ENCODE measurements around the gene ECD. TPM values are rescaled to one million over a fixed set of nuclear protein-coding genes. Genes with fewer than 3 reads are reported as not detected.
"Not testable (repeated sequence)": the region's sequence is repeated elsewhere in the genome, so short reads cannot be mapped to it uniquely, and the experiment has no call there.

The ECD gene
- total RNA-seq, 2 experiments from 2014 or later, result 34.0 to 34.8 TPM

DNA sequence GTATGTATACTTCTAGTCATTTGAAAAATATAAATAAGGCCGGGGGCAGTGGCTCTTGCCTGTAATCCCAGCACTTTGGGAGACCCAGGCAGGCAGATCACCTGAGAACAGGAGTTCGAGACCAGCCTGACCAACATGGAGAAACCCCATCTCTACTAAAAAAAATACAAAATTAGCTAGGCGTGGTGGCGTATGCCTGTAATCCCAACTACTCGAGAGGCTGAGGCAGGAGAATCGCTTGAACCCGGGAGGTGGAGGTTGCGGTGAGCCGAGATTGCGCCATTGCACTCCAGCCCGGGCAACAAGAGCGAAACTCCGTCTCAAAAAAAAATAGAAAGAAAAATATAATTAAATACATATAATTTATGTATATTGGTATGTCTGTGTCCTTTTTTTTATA, 55.8 kb downstream of the ECD start:
- POLR2A ChIA-PET, result interaction anchor here (1.2 kb wide), 1 partner anchor 15 kb away, joined by 4 read pairs; the partner anchor contains the start of gene P4HA1
- CTCF ChIA-PET, result not testable (repeated sequence)

DNA sequence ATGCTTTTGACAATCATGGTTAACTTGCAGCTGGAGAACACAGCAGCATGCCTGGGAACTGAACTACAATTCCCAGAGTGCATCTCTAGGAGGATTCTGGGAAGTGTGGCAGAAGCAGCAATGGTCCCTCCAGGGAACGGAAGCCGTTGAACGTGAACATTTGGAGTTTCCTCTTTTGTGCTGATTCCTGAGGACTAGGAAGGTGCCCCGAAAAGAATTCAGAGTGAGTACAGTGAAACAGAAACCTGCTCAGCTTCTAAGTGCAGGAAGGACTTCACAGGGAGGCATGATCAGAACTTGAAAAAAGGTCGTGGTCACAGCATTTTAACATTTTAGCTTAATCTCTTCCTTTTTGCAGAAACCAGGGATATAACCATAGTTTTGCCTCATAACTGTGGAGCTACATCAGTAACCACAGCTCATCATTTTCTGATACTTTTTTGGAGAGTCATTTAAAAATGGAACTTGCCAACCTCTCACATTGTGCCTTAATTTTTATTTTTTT, 57.4 kb downstream of the ECD start, which contains the start of gene NUDT13:
Gene NUDT13, plus strand, starts transcription at position 111 of the 505 bp plus-strand sequence. CDS start 3,911 bp downstream, outside the sequence.
- ChIA-PET CTCF (interaction anchor here (1.8 kb wide), 1 partner anchor 14 kb away, joined by 4 read pairs; the partner anchor contains the start of gene P4HA1), POLR2A (interaction anchor here (1.1 kb wide), 1 partner anchor 15 kb away, joined by 7 read pairs; no protein-coding TSS in a partner anchor)

DNA sequence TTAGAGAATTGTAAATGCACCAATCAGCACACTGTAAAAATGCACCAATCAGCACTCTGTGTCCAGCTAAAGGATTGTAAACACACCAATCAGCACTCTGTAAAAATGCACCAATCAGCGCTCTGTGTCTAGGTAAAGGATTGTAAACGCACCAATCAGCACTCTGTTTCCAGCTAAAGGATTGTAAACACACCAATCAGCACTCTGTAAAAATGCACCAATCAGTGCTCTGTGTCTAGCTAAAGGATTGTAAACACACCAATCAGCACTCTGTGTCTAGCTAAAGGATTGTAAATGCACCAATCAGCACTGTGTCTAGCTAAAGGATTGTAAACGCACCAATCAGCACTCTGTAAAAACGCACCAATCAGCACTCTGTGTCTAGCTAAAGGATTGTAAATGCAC, 58.6 kb downstream of the ECD start:
- POLR2A ChIA-PET, CTCF ChIA-PET: not testable (repeated sequence)

DNA sequence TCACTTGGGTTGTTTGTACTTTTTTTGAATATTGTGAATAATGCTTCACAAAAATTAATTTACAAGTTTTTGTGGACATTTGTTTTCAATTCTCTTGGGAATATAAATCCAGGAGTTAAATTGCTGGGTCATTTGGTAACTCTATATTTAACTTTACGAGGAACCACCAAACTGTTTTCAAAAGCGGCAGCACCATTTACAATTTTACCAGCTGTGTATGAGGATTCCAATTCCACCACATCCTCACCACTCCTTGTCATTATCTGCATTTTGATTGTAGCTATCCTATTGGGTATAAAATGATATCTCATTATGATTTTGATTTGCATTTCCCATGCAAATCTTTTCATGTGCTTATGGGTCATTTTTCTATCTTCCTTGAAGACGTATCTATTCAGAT, 61.5 kb downstream of the ECD start:
- CTCF ChIA-PET, result no interaction called here

DNA sequence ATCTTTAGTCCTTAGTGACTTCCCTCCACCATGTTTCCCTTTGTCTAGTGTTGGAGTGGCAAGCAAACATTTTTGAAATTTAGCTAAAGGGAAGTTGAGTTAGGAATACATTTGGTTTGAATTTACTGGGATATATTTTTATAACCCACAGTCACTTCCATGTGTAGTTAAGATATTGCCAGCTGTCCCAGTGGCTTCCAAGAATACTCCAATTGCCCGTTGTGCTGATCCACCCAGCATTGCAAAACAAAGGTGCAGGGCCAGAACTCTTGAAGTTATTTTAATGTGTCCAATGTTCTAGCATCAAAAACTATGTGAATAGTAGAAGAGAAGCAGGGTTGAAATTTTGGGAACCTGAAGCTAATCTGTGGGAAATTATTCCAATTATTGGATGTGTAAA, 68.7 kb downstream of the ECD start:
- POLR2A ChIA-PET, result no interaction called here
- CTCF ChIA-PET, result no interaction called here

More for the DNA sequence above, 61.5 kb downstream of the ECD start:
- POLR2A ChIA-PET, result no interaction called here

DNA sequence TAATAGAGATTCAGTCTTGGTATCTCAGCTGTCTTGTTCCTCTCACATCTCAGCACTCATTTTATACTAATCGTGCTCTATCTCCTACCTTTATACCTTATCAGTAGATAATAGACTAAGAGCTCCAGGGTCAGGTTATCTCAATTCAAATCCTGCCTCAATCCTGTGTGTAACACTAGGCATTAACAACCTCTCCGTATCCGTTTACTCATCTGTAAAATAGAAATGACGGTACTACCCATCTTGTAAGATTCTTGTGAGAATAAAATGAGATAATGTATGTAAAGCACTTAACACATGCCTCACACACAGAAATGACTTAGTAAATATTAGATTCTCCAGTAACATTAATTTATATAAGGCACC, 70.5 kb downstream of the ECD start:
- ChIA-PET CTCF (interaction anchor here (0.7 to 1.1 kb wide), 5 partner anchors 13 to 71 kb away, joined by 3 to 4 read pairs (median 4); partner anchors contain the start of genes ECD, FAM149B1 and NUDT13), POLR2A (interaction anchor here (0.6 to 2.5 kb wide), 5 partner anchors 14 to 386 kb away, joined by 3 to 17 read pairs (median 4); partner anchors contain the start of genes ECD and FAM149B1)

DNA sequence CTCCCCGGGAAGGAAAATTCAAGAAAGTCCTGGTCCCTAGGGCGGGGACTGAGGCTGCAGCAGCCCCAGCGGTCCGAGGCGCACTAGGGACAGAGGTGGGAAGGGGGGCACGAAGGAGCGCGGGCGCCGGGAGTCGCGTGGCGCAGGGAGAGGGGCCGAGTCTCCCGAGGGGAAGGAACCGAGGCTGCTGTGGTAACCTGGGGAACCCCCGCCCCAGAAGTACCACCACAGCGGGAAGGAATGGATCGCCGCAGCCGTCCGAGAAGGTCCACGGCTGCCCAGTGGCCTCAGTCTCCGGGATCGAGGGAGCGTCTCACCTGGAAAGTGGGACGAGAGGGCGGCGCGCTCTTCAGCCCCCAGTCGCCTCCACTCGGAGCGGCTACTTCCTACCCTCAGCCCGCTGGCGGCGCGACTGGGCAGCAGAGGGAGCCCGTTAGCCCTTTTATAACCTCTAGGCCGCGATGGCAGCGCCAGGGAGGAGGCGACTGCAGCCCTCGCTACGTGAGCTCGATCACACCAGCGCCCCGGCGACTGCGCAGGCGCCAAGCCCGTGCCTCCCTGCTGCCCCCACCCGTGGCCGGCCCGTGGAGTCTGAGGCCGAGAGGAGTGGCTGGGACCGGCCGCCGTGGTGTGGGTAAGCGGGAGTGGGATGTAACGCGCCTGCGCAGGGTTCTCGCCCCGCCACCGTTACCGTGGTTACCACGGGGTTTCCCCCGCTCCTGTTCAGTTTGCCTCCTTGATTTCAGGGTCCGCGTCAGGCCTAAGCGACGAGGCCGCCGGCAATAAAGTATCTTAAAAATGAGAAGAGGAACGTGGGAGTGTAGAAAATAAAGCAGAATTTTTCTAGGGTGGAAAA, 71.1 kb downstream of the ECD start, which contains the start of gene P4HA1:
Gene P4HA1, minus strand, starts transcription at position 418 of the 856 bp plus-strand sequence. CDS start 21,983 bp downstream, outside the sequence.
- CTCF ChIA-PET, result interaction anchor here (0.6 to 1.5 kb wide), 10 partner anchors 14 to 981 kb away, joined by 3 to 6 read pairs (median 4); partner anchors contain the start of genes ECD, FAM149B1 and NUDT13
- POLR2A ChIA-PET, result interaction anchor here (0.6 to 2.5 kb wide), 13 partner anchors 13 to 824 kb away, joined by 3 to 17 read pairs (median 4); partner anchors contain the start of genes ECD, FAM149B1, MCU and NUDT13

DNA sequence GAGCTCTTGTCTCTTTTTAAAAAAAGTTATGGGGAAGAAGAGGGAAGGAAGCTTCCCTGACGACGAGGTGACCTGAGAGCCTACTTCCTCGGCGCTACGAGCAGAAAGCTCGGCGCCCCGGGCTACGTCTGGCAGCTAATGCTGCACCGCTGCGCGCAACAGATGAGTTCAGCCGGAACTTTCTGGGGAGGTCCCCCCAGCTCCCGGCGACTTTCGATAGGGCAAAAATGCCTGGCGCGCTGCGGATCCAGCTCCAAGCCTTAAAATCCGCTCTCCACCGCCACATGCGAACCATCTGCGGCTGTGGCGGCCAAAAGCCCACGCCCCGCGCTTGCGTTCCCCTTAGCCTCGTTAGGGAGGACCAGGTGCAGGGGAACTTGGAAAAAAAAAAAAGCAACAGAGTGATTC, 71.8 kb downstream of the ECD start:
- ChIA-PET POLR2A (interaction anchor here (0.6 to 2.5 kb wide), 14 partner anchors 12 to 823 kb away, joined by 3 to 17 read pairs (median 5); partner anchors contain the start of genes DNAJC9, ECD, FAM149B1 and MCU), CTCF (interaction anchor here (0.7 to 1.5 kb wide), 5 partner anchors 19 to 981 kb away, joined by 3 to 6 read pairs (median 4); partner anchors contain the start of gene FAM149B1)

DNA sequence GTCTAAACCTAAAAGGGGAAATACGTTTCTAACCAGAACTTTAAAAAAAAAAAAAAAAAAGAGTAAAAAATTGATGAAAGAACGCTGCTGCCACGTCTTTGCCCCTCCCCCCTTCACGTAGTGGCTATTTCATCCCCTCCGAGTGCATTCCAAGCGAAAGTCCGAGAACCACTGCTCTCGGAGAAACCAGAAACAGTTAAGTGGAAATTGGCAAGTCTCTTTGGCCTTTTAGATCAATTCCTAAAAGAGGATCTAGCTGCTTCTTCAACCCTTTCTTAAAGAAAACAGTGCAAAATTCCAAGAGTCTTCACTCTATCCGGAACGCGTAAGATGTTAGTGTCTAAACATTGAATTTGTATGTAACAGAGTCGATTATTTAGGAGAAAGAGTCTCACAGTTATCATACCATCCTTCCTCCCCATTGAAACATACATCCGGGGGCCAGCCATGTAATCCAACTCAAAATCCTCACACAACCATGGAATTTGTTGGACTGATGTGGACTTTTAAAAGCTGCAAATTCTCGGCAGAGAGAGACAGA, 72.3 kb downstream of the ECD start:
- CTCF ChIA-PET, result interaction anchor here (0.7 to 1.5 kb wide), 6 partner anchors 19 to 1047 kb away, joined by 3 to 6 read pairs (median 4); partner anchors contain the start of gene FAM149B1
- POLR2A ChIA-PET, result interaction anchor here (0.5 to 2.5 kb wide), 19 partner anchors 12 to 1117 kb away, joined by 3 to 17 read pairs (median 5); partner anchors contain the start of genes DNAJC9, ECD, FAM149B1 and MCU

DNA sequence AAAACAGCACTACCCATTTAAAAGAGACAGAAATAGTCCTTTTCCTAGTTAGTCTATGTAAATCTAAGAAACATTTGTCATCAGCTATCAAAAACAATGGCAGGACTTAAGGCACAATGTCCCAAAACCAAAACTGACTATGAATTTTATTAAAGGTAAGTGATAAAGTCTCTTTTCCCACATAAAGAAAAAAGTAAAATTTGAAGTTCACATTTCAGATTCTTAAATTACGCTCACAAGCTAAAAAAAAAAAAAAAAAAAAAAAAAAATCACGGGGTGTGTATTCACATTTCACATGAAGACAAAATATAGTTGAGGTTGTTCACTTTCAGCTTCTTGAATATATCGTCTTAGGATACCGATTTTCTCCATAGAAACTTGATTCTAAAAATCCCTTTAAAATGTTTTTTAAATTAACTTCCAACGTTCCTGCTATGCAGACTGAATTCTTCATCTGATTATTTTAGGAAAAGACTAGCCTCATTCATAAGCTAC, 72.8 kb downstream of the ECD start:
- POLR2A ChIA-PET, result interaction anchor here (0.5 to 2.5 kb wide), 11 partner anchors 15 to 1118 kb away, joined by 3 to 17 read pairs (median 5); partner anchors contain the start of genes ECD, FAM149B1 and NUDT13
- CTCF ChIA-PET, result interaction anchor here (0.5 to 1.5 kb wide), 4 partner anchors 18 to 1047 kb away, joined by 3 to 6 read pairs (median 4); partner anchors contain the start of gene FAM149B1

DNA sequence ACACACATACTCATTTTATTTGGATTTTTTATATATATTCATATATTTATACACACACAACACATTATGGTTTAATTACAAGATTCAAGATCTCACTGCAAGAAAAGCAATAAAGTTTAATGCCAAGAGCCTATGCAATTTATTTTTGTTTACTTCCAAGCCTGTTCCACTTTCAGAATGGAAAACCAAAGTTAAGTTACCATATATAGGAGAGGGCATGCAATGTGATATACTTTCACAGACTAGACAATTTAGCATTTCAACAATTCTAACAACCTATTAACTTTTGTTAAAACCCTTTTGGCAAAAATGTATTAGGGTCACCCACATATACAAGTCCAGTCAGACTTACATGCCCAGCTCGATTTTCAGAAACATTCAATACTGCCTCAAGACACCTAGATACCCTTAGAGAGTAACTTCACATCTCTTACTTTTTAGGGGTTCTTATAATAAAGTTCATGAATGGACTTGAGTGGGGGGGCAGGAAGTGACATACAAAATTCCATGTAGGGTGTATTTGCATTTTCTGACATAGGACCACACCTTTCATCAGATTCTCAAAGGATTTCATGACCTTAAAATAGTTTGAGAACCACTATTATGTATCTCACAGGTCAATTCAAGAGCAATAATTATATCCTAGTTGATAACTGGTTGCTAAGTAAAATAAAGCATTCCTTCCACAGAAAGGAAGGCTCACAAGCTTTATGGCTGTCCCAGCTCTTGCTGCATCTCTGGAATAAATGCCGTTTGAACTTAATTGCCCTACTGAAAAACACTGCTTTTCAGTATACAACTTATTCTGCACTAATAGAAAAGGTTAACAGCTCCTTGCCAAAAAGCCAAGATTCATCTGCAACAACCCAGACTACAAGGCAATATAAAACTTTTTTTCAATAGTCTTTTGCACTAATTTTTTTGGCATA, 73.6 kb downstream of the ECD start:
- CTCF ChIA-PET, result interaction anchor here (0.5 kb wide), 1 partner anchor 76 kb away, joined by 4 read pairs; no protein-coding TSS in a partner anchor
- POLR2A ChIA-PET, result interaction anchor here (0.6 to 0.8 kb wide), 3 partner anchors 60 to 686 kb away, joined by 3 to 5 read pairs (median 4); no protein-coding TSS in a partner anchor

DNA sequence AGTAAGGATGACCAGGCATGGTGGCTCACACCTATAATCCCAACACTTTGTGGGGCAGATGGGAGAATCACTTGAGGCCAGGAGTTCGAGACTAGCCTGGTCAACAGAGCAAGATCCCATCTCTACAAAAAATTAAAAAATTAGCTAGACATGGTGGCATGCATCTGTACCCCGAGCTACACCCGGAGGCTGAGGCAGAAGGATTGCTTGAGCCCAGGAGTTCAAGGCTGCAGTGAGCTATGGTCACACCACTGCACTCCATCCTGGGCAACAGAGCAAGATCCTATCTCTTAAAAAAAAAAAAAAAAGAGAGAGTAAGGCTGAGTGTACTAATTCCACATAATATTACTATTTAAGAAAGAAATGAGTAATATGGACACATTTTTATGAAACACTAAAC, 75.0 kb downstream of the ECD start:
- CTCF ChIA-PET, result no interaction called here

DNA sequence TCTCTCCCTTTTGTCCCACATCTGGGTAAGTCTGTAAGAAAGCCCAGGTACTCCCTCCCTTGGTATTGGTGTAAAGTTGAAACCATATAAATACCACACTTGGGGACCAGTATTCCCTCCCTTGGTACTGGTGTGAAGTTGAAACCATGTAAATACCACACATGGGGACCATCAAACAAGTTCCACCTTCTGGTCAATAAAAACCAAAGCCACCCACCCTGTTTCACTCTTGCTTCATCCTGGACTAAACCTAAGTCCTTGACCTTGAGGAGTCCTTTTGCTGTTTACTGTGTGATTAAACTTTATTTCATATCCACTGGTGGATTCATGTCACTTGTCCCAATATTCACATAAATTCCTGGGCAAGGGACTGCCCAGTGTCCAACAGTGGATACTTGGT, 79.5 kb downstream of the ECD start:
- ChIA-PET POLR2A (no interaction called here), CTCF (no interaction called here)

More for the DNA sequence above, 75.0 kb downstream of the ECD start:
- POLR2A ChIA-PET, result no interaction called here

DNA sequence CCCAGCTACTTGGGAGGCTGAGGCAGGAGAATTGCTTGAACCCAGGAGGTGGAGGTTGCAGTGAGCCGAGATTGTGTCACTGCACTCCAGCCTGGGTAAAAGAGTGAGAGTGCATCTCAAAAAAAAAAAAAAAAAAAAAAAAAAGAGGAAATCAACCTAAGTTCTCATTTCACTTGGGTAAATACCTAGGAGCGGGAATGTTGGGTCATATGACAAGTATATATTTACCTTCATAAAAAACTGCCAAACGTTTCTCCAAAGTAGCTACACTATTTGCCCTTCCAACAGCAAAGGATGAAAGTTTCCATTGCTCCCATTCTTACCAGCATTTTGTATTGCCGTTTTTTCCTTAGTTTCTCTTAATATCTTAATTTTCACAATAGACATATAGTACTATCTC, 81.0 kb downstream of the ECD start:
- ChIA-PET POLR2A (no interaction called here), CTCF (no interaction called here)

DNA sequence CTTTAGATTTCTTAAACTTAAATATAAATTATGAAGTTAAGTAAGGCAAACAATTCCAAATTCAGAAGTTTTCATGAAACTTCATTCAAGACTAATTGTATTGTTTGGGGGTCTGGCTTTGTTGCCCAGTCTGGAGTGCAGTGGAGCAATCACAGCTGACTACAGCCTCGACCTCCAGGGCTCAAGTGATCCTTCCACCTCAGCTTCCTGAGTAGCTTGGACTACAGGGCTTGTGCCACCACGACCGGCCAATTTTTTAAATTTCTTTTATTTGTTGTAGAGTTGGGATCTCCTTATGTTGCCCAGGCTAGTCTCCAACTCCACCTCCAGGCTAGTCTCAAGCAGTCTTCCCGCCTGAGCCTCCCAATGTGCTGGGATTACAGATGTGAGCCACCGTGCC, 83.6 kb downstream of the ECD start:
- POLR2A ChIA-PET, result interaction anchor here (1.3 kb wide), 1 partner anchor 12 kb away, joined by 4 read pairs; no protein-coding TSS in a partner anchor
- CTCF ChIA-PET, result no interaction called here

Data from activated CD8-positive, alpha-beta memory T cell treated with anti-CD3 and anti-CD28 coated beads for 36 hours (primary cell).